ENCODE data around the gene SDHAF1.
"Not testable (repeated sequence)": the region's sequence is repeated elsewhere in the genome, so short reads cannot be mapped to it uniquely, and the experiment has no call there.

Gene SDHAF1, protein sequence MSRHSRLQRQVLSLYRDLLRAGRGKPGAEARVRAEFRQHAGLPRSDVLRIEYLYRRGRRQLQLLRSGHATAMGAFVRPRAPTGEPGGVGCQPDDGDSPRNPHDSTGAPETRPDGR

DNA sequence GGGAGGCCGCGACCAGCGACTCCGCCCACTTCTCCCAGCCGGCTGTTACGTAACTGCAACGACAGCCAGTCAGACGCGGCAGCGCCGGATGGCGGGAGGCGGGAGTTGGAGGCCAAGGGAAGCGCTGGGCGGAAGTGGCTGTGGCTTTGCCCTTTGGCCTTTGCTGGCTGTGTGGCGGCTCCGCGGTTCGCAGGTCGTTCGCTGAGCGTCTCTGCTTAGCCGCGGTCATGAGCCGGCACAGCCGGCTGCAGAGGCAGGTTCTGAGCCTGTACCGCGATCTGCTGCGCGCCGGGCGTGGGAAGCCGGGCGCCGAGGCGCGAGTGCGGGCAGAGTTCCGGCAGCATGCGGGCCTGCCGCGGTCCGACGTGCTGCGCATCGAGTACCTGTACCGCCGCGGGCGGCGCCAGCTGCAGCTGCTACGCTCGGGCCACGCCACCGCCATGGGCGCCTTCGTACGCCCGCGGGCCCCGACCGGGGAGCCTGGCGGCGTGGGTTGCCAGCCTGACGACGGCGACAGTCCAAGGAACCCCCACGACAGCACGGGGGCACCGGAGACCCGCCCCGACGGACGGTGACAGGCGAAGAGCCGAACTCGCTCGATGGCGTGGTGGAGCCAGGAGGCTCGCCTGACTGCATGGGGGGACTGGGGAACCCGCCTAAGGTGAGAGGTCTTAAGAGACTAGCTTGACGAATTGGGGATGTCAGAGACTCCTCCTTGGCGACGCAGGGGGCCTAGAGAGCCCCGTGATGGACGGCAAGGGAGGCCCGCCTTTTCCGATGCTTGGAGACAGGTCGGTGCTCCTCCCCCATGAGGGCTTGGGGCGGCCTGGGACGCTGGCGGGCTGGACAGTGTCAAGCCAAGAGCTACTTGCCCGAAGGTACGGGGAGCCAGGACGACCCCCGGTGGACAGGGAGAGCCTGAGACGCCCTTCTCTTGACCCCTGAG lies at the start of gene SDHAF1:
SDHAF1 (plus strand) TSS at position 141 of the 946 bp plus-strand sequence; CDS start at position 228, 87 bp downstream.
- DNase-seq (ENCODE audit: low read depth), result peak; percentile 92

DNA sequence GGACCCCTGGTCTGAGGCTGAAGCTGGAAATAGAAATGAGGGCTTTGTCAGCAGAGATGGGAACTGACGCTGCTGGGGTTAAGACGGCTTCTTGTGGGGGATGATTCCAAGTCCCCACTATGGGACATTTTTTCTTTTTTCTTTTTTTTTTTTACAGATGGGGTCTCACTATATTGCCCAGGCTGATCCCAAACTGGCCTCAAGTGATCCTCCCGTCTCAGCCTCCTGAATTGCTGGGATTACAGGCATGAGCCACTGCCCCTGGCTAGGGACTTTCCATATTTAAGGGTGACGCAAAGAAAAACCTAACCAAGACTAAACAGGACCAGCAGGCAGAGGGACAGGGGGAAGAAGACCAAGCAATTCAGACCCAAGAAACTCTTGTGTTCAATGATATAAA lies 48.8 kb upstream of the SDHAF1 start:
- DNase-seq (ENCODE audit: low read depth), result no peak

DNA sequence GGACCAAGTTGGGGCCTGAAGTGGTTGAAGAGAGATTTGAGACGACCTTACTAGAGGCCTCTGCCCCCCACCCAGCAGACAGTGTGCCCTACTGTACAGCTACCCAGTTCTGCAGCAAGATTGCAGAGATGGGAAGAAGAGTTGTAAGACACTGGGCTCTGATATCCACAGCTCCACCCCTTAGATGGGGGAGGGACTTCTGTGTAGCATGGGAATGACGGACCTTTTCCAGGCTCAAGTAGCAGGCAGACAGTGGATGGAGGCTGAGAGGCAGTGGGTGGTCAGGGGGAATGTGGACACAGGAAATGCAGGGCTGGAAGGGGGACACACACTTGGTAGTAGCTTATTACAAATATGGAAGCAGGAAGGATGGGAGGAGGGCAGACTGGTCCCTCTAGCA lies 45.9 kb upstream of the SDHAF1 start:
- DNase-seq (ENCODE audit: low read depth), result no peak

DNA sequence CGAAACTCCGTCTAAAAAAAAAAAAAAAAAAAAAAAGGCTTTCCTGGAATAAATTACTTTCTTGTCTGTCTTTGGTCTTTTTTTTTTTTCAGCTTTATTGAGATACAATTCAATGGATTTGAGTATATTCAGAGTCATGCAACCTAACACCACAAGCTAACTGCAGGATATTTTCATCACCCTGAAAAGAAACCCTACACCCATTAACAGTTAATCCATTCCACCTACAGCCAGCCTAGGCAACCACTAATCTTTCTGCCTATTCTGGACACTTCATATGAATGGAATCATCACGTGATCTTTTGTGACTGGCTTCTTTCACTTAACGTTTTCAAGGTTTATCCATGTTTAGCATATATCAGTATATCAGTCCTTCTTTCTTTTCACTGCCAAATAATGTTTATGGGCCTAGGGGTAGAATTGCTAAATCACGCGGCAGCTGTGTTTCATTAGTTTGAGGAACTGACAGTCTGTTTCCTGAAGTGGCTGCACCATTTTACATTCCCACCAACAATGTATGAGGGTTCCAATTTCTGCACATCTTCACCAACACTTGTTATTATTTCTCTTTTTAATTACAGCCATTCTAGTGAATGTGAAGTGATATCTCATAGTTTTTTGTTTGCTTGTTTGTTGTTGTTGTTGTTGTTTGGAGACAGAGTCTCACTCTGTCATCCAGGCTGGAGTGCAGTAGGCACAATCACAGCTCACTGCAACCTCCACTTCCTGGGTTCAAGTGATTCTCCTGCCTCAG lies 38.9 kb upstream of the SDHAF1 start:
- DNase-seq (ENCODE audit: low read depth), result no peak

DNA sequence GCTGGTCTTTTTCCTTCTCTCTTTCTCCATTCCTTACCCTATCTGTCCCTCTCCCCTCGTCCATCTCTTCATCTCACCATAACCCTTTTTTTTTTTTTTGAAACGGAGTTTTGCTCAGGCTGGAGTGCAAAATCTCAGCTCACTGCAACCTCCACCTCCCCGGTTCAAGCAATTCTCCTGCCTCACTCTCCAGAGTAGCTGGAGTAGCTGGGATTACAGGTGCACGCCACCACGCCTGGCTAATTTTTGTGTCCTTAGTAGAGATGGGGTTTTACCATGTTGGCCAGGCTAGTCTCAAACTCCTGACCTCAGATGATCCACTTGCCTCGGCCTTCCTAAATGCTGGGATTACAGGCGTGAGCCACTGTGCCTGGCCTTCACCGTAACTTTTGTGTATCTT lies 37.6 kb upstream of the SDHAF1 start:
- DNase-seq (ENCODE audit: low read depth), result not testable (repeated sequence)

DNA sequence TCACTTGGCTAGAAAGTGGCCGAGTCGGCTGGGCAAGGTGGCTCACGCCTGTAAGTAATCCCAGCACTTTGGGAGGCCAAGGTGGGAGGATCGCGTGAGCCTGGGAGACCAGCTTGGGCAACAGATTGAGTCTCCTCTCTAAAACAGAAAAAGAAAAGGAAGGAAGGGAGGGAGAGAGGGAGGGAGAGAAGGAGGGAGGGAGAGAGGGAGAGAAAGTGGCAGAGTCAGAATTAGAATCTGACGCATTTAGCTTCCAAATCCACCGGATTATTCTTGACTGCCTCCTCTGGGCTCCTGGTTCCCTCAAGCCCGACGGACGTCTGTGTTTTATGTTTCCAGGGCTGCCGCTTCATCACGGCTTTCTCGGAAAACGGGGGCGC lies 36.3 kb upstream of the SDHAF1 start:
- no peak for DNase-seq (ENCODE audit: low read depth)

DNA sequence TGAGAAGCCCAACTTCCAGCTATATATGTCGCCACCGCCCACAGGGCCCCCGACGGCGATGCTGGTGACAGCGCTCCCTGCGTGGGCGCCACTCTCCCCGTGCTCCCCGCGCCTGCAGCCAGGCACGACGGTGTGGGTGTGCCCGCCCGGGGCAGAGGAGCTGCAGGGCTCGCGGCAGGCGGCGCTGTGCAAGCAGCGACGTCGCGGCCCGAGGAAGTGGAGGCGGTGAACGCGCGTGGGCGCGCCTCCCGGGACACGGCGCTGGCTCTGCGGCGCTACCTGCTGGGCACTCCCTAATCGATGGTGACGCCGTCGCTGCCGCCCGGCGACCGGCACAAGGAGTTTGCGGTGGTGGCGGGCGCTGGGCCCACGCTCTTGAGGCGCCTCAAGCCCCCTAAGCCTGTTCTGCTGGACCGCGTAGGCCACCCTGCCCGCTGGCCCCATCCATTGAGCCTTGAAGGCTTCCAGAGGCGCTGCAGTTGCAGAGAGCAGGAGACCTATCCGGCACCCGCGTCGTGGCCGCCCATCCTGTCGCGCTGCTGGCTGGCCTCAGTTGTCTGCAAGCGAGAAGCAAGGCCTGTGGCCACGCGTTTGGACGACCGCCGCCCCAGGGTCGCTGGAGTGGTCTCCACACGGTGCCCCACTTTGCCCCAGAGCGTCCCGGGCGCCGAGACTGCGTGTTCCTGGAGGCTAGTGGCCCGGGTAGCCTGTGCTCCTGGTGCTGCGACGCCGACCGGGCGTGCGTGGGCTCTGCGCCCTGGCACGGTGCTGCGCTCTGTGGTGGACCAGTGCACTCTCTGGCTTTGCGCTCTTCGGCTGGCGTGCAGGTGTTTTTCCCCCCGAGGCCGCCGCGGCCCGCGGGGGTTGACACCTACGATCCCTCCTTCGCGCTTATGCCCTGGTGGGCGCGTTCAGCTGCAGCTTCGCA lies 35.7 kb upstream of the SDHAF1 start:
- peak; percentile 33 for DNase-seq (ENCODE audit: low read depth)

DNA sequence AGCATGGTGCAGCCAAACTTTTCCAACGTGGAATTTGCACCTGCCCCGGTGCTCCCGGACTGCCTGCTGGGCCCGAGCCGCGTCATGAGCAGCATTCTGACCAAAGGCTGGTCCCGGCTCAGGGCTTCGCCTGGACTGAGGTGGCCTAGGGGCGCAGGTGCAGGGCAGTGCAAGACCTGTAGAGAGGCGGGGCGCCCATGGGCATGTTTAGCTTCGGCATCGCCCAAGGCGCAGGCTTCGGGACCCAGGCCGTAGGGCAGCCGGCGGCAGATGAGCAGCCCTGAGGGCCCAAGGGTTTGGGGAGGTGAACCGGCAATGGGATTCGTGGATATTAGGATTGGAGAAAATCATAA lies 35.0 kb upstream of the SDHAF1 start:
- DNase-seq (ENCODE audit: low read depth), result no peak

DNA sequence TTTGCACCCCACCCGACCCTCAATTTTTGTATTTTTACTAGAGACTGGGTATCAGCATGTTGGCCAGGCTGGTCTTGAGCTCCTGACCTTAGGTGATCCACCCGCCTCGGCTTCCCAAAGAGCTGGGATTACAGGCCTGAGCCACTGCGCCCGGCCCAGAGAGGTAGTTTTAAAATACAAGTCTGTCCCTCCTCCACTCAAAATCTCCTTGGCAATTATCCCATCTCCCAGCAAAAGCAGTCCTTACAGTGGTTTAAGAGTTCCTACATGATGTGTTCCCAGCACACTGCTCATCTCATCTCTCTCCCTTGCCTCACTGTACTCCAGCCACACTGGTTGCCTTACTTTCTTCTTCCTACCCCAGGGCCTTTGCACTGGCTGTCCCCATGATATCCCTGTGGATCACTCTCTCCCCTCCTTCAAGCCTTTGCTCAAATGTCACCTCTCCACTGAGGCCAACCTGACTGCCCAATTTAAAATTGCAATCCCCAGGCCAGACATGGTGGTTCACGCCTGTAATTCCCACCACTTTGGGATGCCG lies 34.5 kb upstream of the SDHAF1 start:
- no peak for DNase-seq (ENCODE audit: low read depth)

DNA sequence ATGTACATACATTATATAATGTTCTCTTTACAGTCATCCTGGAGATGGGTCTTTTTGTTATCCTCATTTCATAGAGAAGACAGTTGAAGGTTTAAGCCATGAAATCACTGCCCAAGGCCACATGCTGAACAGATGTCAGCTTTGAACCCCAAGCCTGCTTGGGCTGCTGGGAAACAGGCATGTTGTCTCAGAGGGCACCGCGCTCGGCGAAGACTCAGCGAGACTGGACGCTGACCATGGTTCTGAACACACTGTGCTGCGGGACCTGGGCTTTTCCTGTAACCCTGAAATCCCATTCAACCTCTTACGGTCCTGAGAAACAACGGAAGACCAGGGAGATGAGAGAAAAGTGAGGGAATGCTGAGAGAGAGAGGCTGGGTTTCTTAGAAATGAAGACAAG lies 31.5 kb upstream of the SDHAF1 start:
- no peak for DNase-seq (ENCODE audit: low read depth)

DNA sequence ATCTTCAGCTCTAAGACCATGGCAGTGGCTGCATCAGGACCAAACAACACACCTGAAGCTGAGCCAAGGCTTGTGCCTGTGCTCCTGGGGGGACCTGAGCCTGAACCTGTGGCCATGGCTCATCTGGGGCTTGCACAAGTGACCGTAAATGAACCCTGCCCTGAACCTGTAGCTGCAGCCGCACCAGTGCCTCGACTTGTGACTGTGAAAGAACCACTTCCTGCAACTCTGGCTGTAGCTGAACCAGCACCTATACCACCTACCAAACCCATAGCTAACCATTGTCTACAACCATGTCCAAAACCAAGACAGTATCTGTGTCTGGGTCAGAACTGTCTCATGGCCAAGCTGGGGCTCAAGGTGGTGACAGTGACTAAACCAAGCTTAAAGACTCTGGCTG lies 28.2 kb upstream of the SDHAF1 start:
- no peak for DNase-seq (ENCODE audit: low read depth)

DNA sequence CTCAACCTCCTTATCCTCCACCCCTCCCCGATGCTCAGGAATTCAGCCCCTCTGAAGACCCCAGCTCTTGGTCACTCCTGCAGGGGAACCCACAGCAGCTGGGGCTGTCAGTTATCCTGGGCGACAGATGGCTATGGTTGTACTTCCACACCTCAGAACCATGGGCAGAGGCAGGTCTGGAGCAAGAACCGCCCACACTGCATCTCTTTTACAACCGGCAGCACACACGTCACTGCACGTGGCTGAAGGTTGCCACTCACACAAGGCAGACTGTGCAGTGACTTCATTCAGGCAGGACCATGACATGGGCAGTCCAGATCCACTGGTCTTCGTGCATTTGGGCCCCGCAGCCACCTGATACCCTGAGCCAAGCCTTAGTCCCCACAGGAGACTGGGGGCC lies 21.5 kb upstream of the SDHAF1 start:
- DNase-seq (ENCODE audit: low read depth), result no peak

DNA sequence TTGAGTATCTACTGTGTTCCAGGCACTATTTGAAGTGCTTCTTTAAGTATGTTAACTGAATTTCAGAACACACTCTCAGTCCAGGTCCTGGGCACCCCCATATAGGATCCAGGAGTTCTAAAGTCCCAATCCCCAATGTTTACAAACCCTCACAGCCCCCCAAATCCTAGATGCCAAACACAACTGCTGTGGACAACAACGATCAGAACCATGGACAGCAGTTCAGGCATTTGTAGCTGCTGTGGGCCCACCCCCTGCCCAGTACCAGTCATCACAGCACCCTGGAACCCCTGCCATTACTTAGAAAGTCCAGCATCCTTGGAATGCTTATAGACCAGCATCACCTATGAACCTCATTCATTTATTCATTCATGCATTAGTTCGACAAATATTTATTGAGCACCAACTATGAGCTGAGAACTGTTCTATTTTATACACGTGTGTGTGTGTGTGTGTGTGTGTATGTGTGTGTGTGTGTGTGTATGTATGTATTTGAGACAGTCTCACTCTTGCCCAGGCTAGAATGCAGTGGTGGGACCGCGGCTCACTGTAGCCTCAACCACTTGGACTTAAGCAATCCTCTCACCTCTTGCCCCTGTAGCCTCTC lies 19.3 kb upstream of the SDHAF1 start:
- no peak for DNase-seq (ENCODE audit: low read depth)

DNA sequence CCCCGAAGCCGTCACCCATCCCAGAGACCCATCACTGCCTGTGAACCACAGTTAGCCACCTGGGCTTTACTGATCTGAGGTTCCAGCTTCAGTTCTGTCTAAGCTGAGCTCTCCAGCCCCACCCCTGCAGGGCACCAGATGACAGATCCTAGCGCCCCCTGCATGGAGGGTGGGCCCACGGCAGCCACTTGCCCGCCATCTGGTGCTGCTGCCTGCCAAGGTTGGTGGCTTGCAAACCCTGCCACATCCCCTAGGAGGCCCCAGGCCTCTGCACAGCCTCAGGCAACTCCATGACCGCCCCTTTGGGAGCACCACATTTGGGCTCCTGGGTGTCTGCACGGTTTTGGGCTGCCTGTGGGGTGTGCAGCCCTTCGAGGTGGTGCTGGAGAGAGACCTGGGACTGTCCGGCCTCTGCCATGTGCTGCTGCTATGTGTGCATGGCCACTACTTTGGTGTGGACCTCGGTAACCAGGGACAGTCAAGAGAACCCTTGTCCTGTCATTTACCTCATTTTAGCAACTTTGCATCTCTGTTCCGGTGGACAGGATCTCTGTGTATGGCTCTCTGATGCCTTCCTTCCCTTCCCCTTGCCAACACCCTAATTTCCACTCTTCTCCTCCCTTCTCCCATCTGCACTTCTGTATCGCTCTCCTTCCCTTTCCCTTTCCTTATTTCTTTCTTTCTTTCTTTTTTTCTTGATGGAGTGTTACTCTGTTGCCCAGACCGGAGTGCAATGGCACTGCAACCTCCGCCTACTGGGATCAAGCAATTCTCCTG lies 17.4 kb upstream of the SDHAF1 start:
- no peak for DNase-seq (ENCODE audit: low read depth)

DNA sequence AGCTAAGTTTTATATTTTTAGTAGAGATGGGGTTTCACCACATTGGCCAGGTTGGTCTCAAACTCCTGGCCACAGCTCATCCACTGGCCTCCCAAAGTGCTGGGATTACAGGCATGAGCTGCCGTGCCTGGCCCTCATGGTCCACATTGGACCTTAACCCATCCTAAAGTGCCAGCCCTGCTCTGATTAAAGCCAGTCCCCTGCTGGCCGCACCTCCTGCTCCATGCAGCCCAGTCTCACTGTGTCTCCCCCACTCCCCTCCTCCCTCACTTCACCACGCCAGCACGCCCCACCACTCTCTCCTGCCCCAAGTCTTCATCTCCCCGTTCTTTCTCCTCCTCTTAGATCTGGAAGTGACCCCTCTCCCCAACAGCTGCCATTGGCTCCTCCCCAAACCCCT lies 16.7 kb upstream of the SDHAF1 start:
- DNase-seq (ENCODE audit: low read depth), result no peak

DNA sequence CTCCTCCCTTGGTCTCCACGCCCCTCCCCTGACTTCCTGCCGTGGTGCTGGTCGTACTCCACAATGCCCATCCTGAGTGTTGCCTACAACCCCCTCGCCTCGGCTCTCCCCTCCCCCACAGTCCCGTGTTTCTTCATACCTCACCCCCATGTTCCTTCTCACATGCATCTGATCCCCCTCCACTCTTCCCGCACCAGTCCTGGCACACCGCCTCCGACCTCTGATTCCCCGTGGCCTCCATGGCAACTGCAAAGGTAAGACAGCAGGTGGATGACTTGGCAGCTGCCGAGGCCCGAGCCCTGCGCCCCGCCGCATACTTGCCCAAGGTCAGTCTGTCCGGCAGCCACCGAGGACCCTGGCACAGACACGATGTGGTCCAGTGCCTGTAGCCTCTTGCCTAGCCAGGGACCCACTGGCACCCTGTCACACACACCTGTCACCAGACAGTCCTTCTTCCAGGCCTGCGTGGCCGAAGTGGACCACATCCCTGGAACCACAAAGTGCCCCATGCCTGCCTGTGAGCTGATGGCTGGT lies 16.1 kb upstream of the SDHAF1 start:
- DNase-seq (ENCODE audit: low read depth), result no peak

DNA sequence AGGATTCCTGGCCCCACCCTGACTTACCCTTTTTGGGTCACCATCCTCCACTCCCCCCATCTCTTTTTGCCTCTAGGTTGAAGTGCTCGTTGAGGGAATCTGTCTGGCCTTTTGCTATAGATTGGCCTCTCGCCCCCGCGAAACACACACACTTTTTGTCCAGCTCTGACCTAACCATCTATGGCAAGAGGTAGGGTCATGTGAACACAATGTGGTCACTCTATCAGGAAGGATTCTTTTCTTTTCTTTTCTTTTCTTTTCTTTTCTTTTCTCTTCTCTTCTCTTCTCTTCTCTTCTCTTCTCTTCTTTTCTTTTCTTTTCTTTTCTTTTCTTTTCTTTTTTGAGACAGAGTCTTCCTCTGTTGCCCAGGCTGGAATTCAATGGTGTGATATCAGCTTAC lies 14.0 kb upstream of the SDHAF1 start:
- not testable (repeated sequence) for DNase-seq (ENCODE audit: low read depth)

DNA sequence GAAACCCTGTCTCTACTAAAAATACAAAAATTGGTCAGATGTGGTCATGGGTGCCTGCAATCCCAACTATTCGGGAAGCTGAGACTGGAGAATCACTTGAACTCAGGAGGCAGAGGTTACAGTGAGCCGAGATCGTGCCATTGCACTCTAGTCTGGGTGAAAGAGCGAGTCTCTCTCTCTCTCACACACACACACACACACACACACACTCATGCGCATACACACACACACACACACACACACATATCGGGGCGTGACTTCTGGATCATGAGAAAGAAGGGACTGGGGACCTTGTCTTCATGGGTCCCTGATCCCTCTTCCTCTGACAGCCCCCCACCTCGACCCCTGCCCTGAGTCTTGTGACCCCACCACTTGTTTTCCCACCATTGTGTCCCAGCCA lies 11.8 kb upstream of the SDHAF1 start:
- no peak for DNase-seq (ENCODE audit: low read depth)

DNA sequence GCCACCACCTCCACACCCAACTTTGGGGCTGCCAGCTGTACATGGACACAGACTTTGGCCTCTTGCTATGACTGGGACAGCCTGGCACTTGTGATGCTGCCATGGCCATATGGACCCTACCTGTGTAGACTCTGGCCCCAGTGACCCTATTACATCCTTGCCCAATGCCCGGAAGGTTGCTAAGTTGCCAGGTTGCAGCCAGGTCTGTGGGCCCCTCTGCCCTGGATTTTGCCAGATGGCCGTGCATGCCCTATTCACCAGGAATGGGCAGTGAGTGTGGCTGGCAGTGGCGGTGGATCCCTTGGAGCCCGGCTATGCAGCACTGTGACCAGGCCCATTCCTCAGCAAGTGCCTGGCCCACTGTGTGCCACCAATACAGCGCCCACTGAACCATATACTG lies 8.9 kb upstream of the SDHAF1 start:
- DNase-seq (ENCODE audit: low read depth), result no peak

Data from stimulated activated CD8-positive, alpha-beta memory T cell treated with anti-CD3 and anti-CD28 coated beads, Interleukin-7, amount 100 ng/mL, for 24 hours (primary cell).